GM18511 (cell line): ENCODE results near the gene PLEKHF1.
A peak's percentile ranks its signal among the peaks of the same experiment; 100 is the strongest.
"Not testable (repeated sequence)": the region's sequence is repeated elsewhere in the genome, so short reads cannot be mapped to it uniquely, and the experiment has no call there.

Experiments used
- ATAC-seq: cut with Tn5 transposase; IDR thresholded peaks from one replicate; pipeline ENCODE4 v1.9.1; 2021; ENCODE audit warnings: mild to moderate bottlenecking, moderate library complexity; ENCODE audit not compliant: unreplicated experiment

PLEKHF1 gene, protein sequence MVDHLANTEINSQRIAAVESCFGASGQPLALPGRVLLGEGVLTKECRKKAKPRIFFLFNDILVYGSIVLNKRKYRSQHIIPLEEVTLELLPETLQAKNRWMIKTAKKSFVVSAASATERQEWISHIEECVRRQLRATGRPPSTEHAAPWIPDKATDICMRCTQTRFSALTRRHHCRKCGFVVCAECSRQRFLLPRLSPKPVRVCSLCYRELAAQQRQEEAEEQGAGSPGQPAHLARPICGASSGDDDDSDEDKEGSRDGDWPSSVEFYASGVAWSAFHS

DNA sequence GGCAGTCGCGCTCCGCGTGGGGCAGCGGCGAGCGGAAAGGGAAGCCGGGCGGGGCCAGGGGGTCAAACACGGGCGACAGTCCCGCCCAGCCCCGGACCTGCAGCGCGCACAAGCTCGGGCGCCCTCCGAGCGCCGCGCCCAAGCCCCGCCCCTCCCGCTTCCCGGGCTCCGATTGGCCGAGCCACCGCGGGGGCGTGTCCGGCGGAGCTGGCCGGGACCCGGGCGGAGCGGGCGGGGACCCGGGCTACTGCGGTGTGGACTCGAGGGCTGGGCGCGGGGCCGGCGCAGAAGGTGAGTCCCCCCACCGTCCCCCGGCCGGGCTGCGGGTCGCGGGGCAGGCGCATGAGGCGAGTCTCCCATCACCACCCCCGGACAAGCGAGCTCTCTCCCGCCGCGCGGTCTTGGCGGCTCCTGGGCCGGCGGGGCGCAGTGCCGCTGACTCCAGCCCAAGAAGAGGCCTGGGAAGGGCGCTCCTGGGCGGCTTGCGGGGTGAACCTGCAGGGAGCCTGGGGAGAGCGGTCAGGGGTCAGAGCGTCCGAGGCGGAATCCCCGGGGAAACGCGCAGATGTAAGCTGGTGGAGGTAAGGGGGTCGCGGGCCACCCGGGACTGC, at the start of gene PLEKHF1:
TSS of gene PLEKHF1 (plus strand) at position 247 of the 611 bp plus-strand sequence. CDS start 8,379 bp downstream, outside the sequence.
- peak; percentile 91 for ATAC-seq

DNA sequence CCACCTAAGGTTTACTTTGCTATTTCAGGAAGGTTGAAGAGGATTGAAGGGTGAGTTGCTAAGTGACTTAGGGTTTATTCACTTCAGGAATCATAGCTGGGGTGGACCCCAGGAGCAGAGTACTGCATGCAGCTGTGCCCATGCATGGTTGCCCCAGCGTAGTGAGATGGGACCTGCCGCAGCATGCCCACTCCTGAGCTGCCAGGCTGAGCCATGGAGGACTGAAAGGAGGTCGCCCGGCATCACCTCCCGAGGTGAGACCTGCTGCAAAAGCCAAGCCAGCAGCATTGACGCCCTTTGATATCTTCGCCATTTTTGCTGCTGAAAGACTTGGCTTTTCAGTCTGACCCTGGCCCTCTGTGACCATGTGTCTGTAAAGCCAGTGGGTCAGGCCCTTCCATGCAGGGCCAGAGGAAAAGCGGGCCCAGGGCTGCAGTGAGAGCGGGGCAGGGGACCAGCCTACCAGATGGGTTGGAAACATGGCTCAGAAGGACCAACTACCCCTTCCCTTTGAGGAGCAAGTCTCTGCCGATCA, 49.3 kb upstream of the PLEKHF1 start:
- ATAC-seq: no peak

DNA sequence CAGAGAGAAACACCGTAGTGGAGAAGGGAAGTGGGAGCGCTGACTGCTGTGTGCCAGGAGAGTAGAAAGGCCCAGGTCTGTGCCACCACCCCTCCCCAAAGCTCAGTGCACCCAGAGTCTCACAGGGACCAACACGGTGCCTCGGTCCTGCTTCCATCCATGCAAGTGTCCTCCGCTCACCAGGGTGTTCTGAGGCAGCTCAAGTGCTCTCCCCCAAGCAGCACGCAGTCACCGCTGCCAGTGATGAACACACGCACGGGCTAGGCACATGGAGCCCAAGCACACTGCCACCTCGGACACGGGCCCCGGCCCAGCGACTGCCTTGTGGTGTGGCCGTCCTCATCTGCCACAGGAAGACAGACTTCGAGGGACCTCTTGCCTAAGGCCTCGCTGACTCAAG, 48.7 kb upstream of the PLEKHF1 start:
- no peak for ATAC-seq

DNA sequence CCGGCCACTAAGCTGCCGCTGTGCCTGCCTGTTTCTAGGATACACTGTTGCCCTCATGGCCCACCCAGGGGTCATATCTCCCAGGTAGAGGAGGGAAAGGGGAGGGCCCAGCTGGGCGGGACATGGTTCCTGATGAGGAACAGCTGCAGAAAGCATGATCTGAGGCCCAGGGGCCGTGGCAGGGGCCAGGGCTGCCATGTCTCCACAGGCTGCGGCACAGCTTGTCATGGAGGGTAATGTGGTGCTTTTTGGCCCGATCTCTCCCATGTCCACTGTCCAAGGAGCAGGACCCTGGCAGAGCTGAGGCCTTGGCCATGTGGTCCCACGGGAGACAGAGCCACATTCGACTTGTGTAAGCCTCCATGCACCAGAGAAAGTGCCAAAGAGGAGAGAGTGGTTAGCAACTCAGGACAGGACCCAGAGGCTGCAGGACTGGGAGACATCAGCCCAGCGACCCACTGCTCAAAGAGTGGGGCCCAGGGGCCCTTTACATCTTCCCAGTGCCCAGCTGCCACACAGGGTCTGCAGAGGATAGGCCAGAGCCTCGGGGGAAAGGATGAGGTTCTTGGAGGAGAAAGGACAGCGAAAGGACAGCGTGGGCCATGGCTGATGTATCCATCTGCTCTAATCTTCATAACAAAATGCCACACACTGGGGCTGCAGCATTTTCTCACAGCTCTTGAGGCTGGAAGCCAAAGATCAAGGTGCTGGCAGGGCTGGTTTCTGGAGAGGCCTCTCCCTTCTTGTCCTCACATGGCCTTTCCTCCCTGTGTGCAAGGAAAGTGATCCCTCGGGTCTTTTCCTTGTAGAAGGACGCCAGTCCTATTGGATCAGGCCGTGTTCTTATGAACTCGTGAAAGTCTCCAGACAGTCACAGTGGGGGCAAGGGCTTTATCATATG, 47.6 kb upstream of the PLEKHF1 start:
- no peak for ATAC-seq

DNA sequence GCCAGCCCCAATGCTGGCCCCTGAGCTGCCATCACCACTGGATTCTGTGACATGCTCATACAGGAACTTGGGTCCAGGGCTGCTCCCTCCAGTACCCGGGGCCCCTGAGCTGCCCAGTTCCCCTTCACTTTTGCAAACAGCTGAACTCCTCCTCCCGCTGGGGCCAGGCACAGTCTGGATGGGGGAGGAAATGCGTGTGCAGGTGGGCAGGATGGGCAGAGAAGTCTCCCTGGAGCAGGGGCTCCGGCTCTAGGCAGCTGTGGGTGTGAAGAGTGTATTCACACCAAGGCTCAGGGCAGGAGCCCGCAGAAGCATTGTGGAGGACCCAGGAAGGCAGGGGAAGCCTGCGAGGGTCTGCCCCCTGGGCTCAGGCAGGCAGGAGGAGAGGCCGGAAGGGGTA, 46.8 kb upstream of the PLEKHF1 start:
- ATAC-seq: no peak

DNA sequence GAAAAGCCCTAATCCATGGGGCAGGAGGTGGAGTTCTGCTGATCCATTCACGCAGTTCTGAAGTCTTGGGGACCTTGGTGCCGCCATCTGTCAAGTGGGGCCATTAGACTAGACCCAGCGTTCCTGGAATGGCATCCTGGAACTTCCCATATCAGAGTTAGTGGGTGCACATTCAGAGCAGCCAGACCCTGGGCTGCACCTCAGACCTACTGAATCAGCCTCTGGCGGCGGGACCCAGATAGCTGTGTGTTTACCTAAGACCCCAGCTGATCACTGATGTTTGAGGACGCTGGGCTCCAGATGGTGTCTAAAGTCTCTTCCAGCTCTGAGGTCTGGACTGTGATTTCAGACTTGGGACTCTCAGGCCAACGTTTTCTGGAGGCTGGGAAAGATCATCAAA, 46.4 kb upstream of the PLEKHF1 start:
- ATAC-seq: no peak

DNA sequence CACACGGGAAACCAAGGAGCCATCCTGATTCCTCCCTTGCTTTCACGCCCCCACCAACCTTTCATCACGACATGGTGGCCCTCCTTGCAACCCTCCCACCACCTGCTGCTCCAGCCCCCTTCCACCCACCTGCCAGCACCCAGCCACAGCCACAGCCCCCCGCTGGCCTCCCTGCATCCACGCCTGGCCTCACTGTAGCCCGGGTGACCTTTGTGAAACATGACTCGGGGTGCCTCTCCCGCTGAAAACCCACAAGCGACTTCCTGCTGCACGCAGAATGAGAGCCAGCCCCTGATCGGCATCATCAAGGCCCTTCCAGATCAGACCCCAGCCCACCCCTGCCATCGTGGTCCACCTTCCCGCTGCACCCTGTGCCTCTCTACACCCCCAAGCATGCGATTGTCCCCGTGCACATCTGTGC, 44.3 kb upstream of the PLEKHF1 start:
- ATAC-seq: peak; percentile 43

DNA sequence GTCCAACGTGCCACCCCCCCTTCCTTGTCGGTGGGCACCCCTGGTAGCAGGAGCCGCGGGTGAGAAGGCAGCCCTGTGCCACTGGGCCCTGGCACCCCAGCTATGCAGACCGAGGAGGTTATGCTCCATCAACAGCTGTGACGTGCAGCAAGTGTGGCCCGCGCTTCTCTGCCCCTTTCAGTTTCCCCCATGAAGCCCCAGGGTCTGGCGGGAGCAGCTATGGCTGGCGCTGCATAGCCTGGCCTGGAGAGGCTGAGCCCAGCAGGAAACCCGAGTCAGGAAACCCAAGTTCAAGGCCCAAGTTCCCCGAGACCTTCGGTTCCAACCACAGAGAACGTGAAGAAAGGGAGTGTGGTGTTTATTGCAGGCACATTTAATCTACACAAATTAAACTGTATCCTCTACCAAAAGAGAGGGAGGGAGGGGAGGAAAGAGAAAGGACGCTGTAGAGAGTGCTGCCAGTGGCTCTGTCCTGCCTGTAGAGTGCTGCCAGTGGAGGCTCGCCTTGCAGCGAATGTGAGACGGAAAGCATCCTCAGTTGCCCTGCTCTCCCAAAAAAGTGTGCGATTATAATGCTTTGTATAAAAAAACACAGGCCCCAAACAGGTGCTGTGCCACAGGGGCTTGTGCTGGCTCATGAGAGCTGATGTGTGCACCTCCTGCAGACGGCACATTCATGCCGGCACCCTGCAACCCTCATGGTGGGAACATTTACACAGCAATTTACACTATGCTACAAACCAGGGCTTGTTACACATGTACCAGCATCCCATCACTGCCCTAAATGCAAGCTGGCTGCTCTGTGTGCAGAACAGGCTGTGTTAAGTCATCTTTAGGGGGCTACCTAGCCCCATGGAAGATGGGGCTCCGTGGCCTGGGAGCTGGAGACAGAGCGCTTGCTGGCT, 42.8 kb upstream of the PLEKHF1 start:
- ATAC-seq: peak; percentile 72

DNA sequence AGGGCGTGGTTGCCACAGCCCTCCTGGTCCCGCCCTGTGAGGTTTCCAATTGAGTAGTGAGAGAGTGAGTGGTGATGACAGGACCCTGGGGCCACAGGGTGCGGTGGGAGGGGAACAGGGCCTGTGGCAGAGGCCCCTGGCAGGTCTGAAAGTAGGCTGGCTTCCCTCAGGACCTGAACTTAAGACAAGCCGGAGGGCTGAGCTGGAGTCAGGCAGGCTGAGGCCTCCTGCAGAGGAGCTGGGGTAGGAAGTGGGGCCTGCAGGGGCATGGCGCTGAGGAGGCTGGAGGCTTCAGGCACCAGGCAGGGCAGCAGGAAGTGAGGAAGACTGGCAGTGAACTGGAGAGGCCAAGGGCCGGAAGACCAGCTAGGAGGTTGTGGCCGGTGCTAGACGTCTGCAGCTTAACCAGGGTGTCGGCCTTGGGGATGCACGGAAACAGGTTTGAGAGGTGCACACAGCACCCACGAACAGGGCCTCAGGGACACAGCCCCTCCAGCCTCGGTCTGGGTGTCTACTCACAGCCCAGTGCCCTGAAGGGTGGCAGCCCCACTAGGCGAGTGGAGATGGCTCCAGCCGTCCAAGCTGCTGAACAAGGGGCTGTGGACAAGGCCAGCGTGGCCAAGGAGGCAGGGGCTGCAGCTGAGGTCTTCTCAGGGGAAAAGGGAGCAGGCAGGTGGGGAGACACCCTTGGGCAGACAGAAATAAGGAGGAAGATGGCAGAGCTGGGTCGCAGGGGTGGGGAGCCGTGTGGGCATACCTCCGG, 41.4 kb upstream of the PLEKHF1 start:
- ATAC-seq: no peak

DNA sequence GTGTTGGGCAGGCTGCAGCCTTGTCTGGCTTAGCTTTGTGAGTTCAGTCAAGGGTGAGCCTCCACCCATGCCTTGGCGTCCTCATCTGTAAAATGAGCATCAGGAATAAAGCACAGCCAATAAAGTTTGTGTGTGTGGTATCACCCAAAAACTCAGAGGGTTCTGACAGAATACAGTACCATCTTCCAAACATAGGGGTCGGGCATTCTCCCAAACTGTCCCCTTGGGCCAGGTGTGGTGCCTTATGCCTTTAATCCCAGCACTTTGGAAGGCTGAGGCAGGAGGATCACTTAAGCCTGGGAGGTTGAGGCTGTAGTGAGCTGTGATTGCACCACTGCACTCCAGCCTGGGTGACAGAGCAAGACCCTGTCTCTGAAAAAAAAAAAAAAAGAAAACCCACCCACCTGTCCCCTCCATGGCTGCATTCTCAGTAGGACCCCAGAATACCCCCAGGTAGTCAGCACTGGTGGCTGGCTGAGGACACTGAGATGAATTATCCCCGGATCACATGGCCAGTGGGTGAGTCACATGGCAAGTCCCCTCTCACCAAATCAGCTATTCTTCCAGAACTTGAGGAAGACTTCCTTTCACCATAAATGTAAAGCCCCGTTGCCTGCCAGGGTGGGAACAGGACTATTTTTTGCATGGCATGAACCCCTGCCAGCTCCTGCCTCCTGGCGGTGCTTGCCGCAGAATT, 40.6 kb upstream of the PLEKHF1 start:
- no peak for ATAC-seq

DNA sequence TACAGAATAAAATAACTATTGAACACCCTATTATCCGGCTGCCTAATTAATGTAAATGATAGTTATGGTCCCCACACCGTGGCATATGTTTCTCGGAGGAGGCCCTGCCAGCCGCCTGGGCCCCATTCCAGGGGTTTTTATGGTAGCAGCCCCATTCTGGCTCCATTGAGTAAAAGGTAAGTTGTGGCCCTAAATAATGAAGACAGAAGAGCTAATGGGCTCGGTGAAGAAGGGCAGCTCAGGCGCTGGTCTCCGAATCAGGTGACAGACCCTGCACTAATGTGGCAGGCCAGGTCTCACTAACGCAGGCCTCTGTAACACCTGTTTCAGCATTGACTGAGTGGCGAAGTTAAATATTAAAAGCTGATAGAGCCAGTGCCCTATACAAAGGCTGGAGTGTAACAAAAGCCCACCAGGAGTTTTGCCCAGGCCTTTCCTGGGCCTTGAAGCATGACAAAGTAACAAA, 40.0 kb upstream of the PLEKHF1 start:
- no peak for ATAC-seq

DNA sequence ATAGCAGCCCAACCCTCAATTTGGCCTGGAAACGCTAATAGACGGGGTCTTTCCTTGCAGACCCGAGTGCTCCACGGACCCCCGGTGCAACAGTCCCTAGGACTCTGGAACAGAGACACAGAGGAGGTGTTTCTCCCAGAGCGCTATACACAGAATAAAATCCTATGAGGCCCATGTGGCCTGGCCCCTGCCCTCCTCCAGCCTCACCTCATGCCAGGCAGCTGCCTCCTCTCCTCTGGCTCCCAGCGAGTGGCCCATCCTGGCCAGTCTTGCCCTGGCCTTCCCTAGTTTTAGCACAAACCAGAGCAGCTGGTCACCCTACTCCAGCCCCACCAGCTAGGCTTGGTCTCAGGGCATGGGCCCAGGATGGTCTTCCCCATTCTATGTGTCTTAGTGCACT, 38.9 kb upstream of the PLEKHF1 start:
- ATAC-seq: no peak

DNA sequence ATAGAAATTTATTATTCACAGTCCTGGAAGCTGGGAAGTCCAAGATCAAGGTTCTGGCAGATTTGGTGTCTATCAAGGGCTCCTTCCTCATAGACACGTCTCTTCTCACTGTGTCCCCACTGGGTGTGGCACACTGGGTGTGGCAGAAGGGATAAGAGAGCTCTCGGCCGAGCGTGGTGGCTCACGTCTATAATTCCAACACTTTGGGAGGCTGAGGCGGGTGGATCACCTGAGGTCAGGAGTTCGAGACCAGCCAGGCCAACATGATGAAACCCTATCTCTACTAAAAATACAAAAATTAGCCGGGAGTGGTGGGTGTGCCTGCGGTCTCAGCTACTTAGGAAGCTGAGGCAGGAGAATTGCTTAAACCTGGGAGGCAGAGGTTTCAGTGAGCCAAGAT, 38.4 kb upstream of the PLEKHF1 start:
- ATAC-seq: not testable (repeated sequence)

DNA sequence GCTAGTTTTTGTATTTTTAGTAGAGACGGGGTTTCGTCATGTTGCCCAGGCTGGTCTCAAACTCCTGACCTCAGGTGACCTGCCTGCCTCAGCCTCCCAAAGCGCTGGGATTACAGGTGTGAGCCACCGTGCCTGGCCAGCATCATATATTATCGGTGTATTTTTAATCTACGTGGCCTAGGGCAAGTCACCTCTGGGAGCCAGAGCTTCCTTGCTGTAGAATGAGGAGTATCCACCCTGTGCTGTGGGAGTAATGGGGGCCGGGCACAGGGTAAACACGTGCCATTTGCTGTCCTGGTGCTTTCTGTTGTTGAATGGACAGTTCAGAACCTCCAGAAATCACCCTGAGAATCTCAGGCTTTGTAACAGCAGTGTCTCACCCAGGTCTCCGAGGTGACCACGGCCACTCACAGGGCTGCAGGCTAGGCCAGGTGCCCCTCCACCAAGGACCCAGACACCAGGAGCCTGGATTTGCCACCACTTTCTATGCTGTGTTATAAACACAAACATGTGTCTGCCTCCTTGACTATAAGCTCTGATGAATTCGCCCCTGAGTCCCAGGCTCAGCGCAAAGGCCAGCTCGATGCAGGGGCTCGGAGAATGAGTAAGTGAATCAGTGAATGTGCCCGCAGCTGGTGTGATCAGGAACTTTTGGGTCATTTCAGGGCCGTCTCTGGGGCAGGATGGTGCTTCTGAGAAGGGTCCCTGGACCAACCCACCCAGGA, 36.4 kb upstream of the PLEKHF1 start:
- ATAC-seq: no peak

DNA sequence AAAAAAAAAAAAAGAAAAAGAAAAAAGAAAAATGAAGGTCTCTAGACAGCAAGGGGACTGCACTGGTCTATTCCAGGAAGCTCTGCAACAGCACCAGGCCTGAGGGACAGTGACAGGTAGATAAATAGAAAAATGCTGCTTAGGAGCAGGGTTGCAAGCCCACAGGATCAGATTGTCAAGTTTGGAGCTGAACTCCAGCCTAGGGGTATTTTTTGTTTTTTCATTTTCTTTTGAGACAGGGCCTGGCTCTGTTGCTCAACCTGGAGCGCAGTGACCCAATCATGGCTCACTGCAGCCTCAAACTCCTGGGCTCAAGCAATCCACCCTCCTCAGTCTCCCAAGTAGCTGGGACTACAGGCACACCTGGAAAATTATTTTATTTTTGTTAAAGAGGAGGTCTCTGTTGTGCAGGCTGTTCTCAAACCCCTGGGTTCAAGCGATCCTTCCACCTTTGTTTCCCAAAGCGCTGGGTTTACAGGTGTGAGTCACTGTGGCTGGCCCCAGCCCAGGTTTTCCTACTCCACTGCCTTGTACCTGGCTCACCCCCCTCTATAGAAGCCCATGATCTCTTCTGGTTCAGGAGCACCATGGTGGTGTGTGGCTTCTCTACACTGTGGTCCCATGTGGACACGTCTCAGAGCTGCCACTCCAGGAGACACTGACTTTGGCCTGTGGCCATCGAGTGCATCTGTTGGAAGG, 35.3 kb upstream of the PLEKHF1 start:
- no peak for ATAC-seq

DNA sequence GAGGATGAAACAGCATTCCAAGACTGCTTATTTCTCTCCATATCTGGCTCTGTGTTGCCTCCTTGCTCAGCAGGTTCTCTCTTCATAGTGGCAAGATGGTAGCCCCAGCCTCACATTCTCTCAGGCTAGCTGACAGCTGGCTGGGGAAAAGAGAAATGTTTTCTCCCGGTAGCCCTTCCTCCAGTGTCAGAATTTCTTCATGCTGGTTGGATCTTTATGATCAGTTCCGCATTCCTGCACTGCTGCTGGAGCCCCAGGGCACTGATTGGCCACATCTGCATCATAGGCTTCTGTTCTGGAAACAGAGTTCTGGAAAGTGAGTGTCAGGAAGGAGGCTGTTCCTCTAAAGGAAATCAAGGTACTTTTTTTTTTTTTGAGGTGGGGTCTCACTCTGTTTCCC, 34.6 kb upstream of the PLEKHF1 start:
- ATAC-seq: no peak

DNA sequence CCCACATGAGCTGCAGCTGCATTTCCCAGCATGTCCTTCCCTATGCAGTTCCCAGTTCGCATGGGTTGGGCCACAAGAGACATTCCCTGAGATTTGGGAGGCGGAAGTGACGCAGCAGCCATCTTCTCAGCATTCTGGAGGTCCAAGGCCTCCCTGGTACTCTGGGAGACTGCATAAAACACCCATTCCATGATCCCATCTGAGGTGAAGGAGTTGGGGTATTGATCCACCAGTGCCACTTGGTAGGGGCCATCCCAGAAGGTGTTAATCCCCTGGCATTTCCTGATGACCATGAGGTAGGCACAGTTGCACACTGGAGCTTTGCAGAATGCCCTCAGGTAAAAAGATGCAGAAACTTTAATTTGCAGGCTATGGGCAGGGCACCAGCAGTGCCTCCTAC, 33.8 kb upstream of the PLEKHF1 start:
- ATAC-seq: no peak

DNA sequence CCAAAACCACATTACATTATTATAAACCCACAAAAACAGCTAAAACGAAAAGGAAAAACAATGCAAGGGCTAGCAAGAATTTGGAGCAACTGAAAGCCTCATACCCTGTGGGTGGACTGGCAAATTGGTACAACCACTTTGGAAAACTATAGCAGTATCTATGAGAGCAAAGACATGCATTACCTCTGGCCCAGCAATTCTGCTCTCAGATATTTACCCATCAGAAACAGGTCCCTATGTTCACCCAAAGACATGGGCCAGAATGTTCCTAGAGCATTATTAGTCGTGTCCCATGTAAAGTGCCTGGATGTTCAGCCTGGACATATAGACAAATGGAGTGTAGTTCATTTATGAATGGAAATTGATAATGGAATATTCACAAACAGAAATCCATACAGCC, 31.3 kb upstream of the PLEKHF1 start:
- no peak for ATAC-seq
